ENCODE data around the gene MTIF3.

Gene MTIF3

DNA sequence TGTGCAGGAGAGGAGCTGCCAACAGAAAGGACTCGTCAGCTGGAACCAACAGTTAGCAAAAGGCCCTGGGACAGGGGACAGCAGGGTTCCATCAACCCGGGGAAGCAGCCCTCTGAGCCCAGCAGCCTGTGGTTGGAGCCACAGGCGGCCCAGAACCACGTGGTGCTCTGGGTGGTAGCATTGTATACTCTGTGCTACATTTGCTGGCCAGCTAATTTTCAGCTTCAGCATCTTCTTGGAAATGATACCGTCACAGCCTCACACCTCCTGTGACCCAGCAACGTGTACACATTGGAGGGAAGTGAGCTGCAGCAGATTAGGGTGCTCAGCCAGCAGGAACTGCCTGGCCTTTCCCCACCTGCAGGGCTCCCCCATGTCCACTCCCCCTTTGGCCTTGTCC lies 13.1 kb upstream of the MTIF3 start:
- no peaks in the 10 kb centered on the region for H3K36me3 ChIP-seq (ENCODE audit: insufficient read depth, low read length)
- H3K4me3 ChIP-seq (ENCODE audit: low read length, poor library complexity, severe bottlenecking), result no peak overlapping the region
- H3K79me2 ChIP-seq (ENCODE audit: insufficient read depth, low read length), result no peaks in the 10 kb centered on the region
- H3K27me3 ChIP-seq (ENCODE audit: insufficient read depth, low read length, poor library complexity, severe bottlenecking), result no peaks in the 10 kb centered on the region
- H3F3A ChIP-seq (ENCODE audit: low read depth), result no peaks in the 10 kb centered on the region
- no peaks in the 10 kb centered on the region for H3K9me3 ChIP-seq (ENCODE audit: insufficient read depth, low read depth, low read length)
- no peak for TF ChIP-seq EZH2phosphoT487 (IDR thresholded peaks at IDR 0.05; ENCODE audit: borderline replicate concordance)
- TF ChIP-seq, protein P1, sequence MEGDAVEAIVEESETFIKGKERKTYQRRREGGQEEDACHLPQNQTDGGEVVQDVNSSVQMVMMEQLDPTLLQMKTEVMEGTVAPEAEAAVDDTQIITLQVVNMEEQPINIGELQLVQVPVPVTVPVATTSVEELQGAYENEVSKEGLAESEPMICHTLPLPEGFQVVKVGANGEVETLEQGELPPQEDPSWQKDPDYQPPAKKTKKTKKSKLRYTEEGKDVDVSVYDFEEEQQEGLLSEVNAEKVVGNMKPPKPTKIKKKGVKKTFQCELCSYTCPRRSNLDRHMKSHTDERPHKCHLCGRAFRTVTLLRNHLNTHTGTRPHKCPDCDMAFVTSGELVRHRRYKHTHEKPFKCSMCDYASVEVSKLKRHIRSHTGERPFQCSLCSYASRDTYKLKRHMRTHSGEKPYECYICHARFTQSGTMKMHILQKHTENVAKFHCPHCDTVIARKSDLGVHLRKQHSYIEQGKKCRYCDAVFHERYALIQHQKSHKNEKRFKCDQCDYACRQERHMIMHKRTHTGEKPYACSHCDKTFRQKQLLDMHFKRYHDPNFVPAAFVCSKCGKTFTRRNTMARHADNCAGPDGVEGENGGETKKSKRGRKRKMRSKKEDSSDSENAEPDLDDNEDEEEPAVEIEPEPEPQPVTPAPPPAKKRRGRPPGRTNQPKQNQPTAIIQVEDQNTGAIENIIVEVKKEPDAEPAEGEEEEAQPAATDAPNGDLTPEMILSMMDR (conservative IDR thresholded peaks at IDR 0.05; ENCODE audit: low read length), result no peak
- H3K9ac ChIP-seq (ENCODE audit: low read depth, low read length, poor library complexity, severe bottlenecking), result no peak overlapping the region
- H3K9me2 ChIP-seq (replicated peaks; ENCODE audit: low read depth, low read length), result no peaks in the 10 kb centered on the region
- H2AFZ ChIP-seq (ENCODE audit: low read length), result no peak overlapping the region
- H3K4me1 ChIP-seq (ENCODE audit: insufficient read depth, low read length, poor library complexity, severe bottlenecking), result peaks cover 9% of the 10 kb centered on the region
- no peaks in the 10 kb centered on the region for H4K20me1 ChIP-seq (ENCODE audit: insufficient read depth, low read length, poor library complexity, severe bottlenecking)
- no peak overlapping the region for H3K4me2 ChIP-seq (ENCODE audit: low read depth, low read length, poor library complexity, severe bottlenecking)

- H3K36me3 ChIP-seq (ENCODE audit: insufficient read depth, low read length), result no peaks in the 10 kb centered on the region
- H4K20me1 ChIP-seq (ENCODE audit: insufficient read depth, low read length, poor library complexity, severe bottlenecking), result no peaks in the 10 kb centered on the region
- H3K27me3 ChIP-seq (ENCODE audit: insufficient read depth, low read length, poor library complexity, severe bottlenecking), result no peaks in the 10 kb centered on the region
- H3K4me1 ChIP-seq (ENCODE audit: insufficient read depth, low read length, poor library complexity, severe bottlenecking), result peaks cover 7% of the 10 kb centered on the region
- H3K9me3 ChIP-seq (ENCODE audit: insufficient read depth, low read depth, low read length), result no peaks in the 10 kb centered on the region
- H3K4me3 ChIP-seq (ENCODE audit: low read length, poor library complexity, severe bottlenecking), result no peak overlapping the region
- H2AFZ ChIP-seq (ENCODE audit: low read length), result no peak overlapping the region
- H3K4me2 ChIP-seq (ENCODE audit: low read depth, low read length, poor library complexity, severe bottlenecking), result no peak overlapping the region
- H3K79me2 ChIP-seq (ENCODE audit: insufficient read depth, low read length), result no peaks in the 10 kb centered on the region
- no peaks in the 10 kb centered on the region for H3F3A ChIP-seq (ENCODE audit: low read depth)
- H3K9ac ChIP-seq (ENCODE audit: low read depth, low read length, poor library complexity, severe bottlenecking), result no peak overlapping the region
- TF ChIP-seq EZH2phosphoT487 (IDR thresholded peaks at IDR 0.05; ENCODE audit: borderline replicate concordance), result no peak
- TF ChIP-seq, protein P1 (conservative IDR thresholded peaks at IDR 0.05; ENCODE audit: low read length), result no peak
- no peaks in the 10 kb centered on the region for H3K9me2 ChIP-seq (replicated peaks; ENCODE audit: low read depth, low read length)
Observed at GRCh38 chr13:27461940-27462584, 11.7 kb upstream of the MTIF3 start.

GRCh38 chr13:27455331-27455855 lies 5.0 kb upstream of the MTIF3 start:
- H3K36me3 ChIP-seq (ENCODE audit: insufficient read depth, low read length), result no peaks in the 10 kb centered on the region
- peak overlapping the region; percentile 71 for H3K4me3 ChIP-seq (ENCODE audit: low read length, poor library complexity, severe bottlenecking)
- peaks cover 24% of the 10 kb centered on the region for H3K4me1 ChIP-seq (ENCODE audit: insufficient read depth, low read length, poor library complexity, severe bottlenecking)
- no peaks in the 10 kb centered on the region; the same call in 1 of the 2 replicates for H3K79me2 ChIP-seq (ENCODE audit: insufficient read depth, low read length)
- H4K20me1 ChIP-seq (ENCODE audit: insufficient read depth, low read length, poor library complexity, severe bottlenecking), result no peaks in the 10 kb centered on the region
- no peaks in the 10 kb centered on the region for H3K9me2 ChIP-seq (replicated peaks; ENCODE audit: low read depth, low read length)
- peaks cover 3% of the 10 kb centered on the region; the same call in 1 of the 2 replicates for H3F3A ChIP-seq (ENCODE audit: low read depth)
- no peaks in the 10 kb centered on the region for H3K27me3 ChIP-seq (ENCODE audit: insufficient read depth, low read length, poor library complexity, severe bottlenecking)
- H3K9me3 ChIP-seq (ENCODE audit: insufficient read depth, low read depth, low read length), result no peaks in the 10 kb centered on the region
- H2AFZ ChIP-seq (ENCODE audit: low read length), result peak overlapping the region; percentile 98
- TF ChIP-seq, protein P1 (conservative IDR thresholded peaks at IDR 0.05; ENCODE audit: low read length), result no peak
- TF ChIP-seq EZH2phosphoT487 (IDR thresholded peaks at IDR 0.05; ENCODE audit: borderline replicate concordance), result no peak
- peak overlapping the region; percentile 83 for H3K4me2 ChIP-seq (ENCODE audit: low read depth, low read length, poor library complexity, severe bottlenecking)
- H3K9ac ChIP-seq (ENCODE audit: low read depth, low read length, poor library complexity, severe bottlenecking), result peak overlapping the region; percentile 74
